ENCODE results near the gene HOMER2.

HOMER2 gene

GRCh38 chr15:82930461-82930860 is 22.1 kb downstream of the HOMER2 start:
- no peak for TF ChIP-seq ZNF274 (IDR thresholded peaks at IDR 0.05; ENCODE audit: low read depth, low read length)

GRCh38 chr15:82928711-82929110 is 23.8 kb downstream of the HOMER2 start:
- no peak overlapping the region for H3K4me3 ChIP-seq (ENCODE audit: low read length)
- no peak for TF ChIP-seq ZNF274 (IDR thresholded peaks at IDR 0.05; ENCODE audit: low read depth, low read length)

More at GRCh38 chr15:82930461-82930860, 22.1 kb downstream of the HOMER2 start:
- H3K4me3 ChIP-seq (ENCODE audit: low read length): no peak overlapping the region

GRCh38 chr15:82923744-82924143 is 28.8 kb downstream of the HOMER2 start:
- TF ChIP-seq ZNF274 (IDR thresholded peaks at IDR 0.05; ENCODE audit: low read depth, low read length): no peak

GRCh38 chr15:82922737-82923136 is 29.8 kb downstream of the HOMER2 start:
- H3K4me3 ChIP-seq (ENCODE audit: low read length): no peak overlapping the region
- no peak for TF ChIP-seq ZNF274 (IDR thresholded peaks at IDR 0.05; ENCODE audit: low read depth, low read length)

More at GRCh38 chr15:82923744-82924143, 28.8 kb downstream of the HOMER2 start:
- H3K4me3 ChIP-seq (ENCODE audit: low read length): no peak overlapping the region

- no peak for TF ChIP-seq ZNF274 (IDR thresholded peaks at IDR 0.05; ENCODE audit: low read depth, low read length)
These were observed 30.6 kb downstream of the HOMER2 start for GRCh38 chr15:82921939-82922338.

GRCh38 chr15:82921242-82921641 is 31.3 kb downstream of the HOMER2 start:
- no peak overlapping the region for H3K4me3 ChIP-seq (ENCODE audit: low read length)
- no peak for TF ChIP-seq ZNF274 (IDR thresholded peaks at IDR 0.05; ENCODE audit: low read depth, low read length)

More at GRCh38 chr15:82921939-82922338, 30.6 kb downstream of the HOMER2 start:
- H3K4me3 ChIP-seq (ENCODE audit: low read length): no peak overlapping the region

GRCh38 chr15:82919231-82919886 is 33.2 kb downstream of the HOMER2 start:
- no peak for TF ChIP-seq ZNF274 (IDR thresholded peaks at IDR 0.05; ENCODE audit: low read depth, low read length)
- no peak overlapping the region for H3K4me3 ChIP-seq (ENCODE audit: low read length)

- no peak for TF ChIP-seq ZNF274 (IDR thresholded peaks at IDR 0.05; ENCODE audit: low read depth, low read length)
- no peak overlapping the region for H3K4me3 ChIP-seq (ENCODE audit: low read length)
These were observed 33.8 kb downstream of the HOMER2 start for GRCh38 chr15:82918607-82919230.

GRCh38 chr15:82918162-82918561 is 34.4 kb downstream of the HOMER2 start:
- no peak for TF ChIP-seq ZNF274 (IDR thresholded peaks at IDR 0.05; ENCODE audit: low read depth, low read length)
- no peak overlapping the region for H3K4me3 ChIP-seq (ENCODE audit: low read length)

GRCh38 chr15:82917249-82917648 is 35.3 kb downstream of the HOMER2 start:
- no peak for TF ChIP-seq ZNF274 (IDR thresholded peaks at IDR 0.05; ENCODE audit: low read depth, low read length)
- H3K4me3 ChIP-seq (ENCODE audit: low read length): no peak overlapping the region

- H3K4me3 ChIP-seq (ENCODE audit: low read length): no peak overlapping the region
- no peak for TF ChIP-seq ZNF274 (IDR thresholded peaks at IDR 0.05; ENCODE audit: low read depth, low read length)
These were observed 36.2 kb downstream of the HOMER2 start for GRCh38 chr15:82916161-82916952.

GRCh38 chr15:82914396-82914795 is 38.1 kb downstream of the HOMER2 start:
- H3K4me3 ChIP-seq (ENCODE audit: low read length): no peak overlapping the region
- no peak for TF ChIP-seq ZNF274 (IDR thresholded peaks at IDR 0.05; ENCODE audit: low read depth, low read length)

GRCh38 chr15:82911458-82911857 is 41.1 kb downstream of the HOMER2 start:
- no peak overlapping the region for H3K4me3 ChIP-seq (ENCODE audit: low read length)

GRCh38 chr15:82910721-82911120 is 41.8 kb downstream of the HOMER2 start:
- H3K4me3 ChIP-seq (ENCODE audit: low read length): no peak overlapping the region
- TF ChIP-seq ZNF274 (IDR thresholded peaks at IDR 0.05; ENCODE audit: low read depth, low read length): no peak

More at GRCh38 chr15:82911458-82911857, 41.1 kb downstream of the HOMER2 start:
- no peak for TF ChIP-seq ZNF274 (IDR thresholded peaks at IDR 0.05; ENCODE audit: low read depth, low read length)
